CD4-positive, alpha-beta T cell treated with Interleukin-15 for 4 hours (primary cell): ENCODE results near the gene ZNF808.
A peak's percentile ranks its signal among the peaks of the same experiment; 100 is the strongest.
"Not testable (repeated sequence)": the region's sequence is repeated elsewhere in the genome, so short reads cannot be mapped to it uniquely, and the experiment has no call there.

Source experiments
- DNase-seq: peaks from one replicate; pipeline ENCODE4 v3.0.0-alpha.2; 2020; ENCODE audit warnings: low spot score

Gene ZNF808

DNA sequence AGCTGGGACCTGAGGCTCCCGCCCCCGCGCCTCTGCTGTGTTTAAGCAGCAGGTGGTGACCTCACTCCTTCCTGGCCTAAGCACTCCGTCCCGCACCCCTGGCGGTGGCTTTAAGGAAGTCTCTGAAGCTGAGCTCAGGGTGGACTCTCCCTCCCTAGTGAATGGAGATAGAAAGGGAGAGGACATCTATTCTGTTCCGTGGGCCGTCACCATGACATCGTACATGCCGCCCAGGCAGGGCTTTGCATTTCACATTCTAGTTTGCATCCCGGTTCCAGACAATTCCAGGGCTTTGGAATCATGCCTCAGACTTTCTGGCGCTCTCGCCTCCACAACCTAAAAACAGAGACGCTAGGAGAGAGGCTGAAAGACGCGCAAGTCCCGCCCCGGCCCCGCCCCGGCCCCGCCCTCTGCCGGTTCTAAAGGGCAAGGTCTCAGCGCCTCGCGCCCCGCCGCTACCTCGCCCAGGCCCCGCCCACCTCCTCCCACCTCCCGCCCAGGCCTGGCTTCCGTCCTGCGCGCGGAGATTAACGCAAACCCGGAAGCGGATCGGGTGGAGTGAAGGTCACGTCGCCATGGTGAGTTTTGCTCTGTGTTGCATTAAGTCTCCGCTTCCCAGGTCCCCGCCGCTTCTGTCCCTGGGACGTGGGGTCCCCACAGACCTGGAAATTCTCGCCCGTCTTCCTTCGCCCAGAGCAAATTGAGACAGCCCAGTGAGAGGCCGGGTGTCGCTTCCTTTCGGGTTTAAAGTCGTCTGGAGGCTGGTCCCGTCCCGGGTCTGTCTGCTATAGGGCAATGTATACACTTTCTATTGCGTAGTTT is at the start of gene ZNF808:
ZNF808 (plus strand) TSS at position 535 of the 822 bp plus-strand sequence. CDS start 15,617 bp downstream, outside the sequence.
- DNase-seq: peak; percentile 96

DNA sequence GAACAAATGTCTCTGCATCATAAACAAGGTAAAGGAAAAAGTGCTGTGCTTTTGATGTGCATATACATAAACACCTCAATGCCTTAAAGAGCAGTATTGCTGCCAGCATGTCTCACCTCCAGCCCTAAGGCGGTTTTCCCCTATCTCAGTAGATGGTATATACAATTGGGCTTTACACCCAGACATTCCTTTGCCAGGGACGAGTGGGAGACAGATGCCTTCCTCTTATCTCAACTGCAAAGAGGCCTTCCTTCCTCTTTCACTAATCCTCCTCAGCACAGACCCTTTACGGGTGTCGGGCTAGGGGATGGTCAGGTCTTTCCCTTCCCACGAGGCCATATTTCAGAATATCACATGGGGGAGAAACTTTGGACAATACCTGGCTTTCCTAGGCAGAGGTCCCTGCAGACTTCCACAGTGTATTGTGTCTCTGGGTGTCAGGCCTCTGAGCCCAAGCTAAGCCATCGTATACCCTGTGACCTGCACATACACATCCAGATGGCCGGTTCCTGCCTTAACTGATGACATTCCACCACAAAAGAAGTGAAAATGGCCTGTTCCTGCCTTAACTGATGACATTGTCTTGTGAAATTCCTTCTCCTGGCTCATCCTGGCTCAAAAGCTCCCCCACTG is 43.2 kb upstream of the ZNF808 start:
- not testable (repeated sequence) for DNase-seq

DNA sequence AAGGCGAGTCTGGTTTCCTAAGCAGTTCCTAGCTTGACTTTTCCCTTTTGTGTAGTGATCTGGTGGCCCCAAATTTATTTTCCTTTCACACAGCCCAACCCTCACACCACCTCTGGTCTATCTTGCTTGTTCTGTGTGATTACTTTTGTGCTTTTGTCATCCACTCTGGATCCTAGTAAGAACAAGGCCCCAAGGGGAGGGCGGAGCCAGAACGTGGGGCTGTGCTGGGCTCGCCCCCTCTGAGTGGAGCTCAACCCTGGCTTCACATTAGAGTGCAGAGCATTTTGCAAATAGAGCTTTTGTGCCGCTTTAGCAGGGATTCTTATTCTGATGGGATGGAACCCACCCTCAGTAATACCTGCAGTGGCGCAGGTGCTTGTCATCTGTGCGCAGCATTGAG is 42.4 kb upstream of the ZNF808 start:
- DNase-seq: not testable (repeated sequence)

DNA sequence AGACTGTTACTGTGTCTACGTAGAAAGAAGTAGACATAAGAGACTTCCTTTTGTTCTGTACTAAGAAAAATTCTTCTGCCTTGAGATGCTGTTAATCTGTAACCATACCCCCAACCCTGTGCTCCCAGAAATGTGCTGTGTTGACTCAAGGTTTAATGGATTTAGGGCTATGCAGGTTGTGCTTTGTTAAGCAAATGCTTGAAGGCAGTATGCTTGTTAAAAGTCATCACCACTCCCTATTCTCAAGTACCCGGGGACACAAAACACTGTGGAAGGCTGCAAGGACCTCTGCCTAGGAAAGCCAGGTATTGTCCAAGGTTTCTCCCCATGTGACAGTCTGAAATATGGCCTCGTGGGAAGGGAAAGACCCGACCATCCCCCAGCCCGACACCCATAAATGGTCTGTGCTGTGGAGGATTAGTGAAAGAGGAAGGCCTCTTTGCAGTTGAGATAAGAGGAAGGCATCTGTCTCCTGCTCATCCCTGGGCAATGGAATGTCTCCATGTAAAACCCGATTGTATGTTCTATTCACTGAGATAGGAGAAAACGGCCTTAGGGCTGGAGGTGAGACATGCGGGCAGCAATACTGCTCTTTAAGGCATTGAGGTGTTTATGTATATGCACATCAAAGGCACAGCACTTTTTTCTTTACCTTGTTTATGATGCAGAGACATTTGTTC is 41.8 kb upstream of the ZNF808 start:
- DNase-seq: not testable (repeated sequence)

DNA sequence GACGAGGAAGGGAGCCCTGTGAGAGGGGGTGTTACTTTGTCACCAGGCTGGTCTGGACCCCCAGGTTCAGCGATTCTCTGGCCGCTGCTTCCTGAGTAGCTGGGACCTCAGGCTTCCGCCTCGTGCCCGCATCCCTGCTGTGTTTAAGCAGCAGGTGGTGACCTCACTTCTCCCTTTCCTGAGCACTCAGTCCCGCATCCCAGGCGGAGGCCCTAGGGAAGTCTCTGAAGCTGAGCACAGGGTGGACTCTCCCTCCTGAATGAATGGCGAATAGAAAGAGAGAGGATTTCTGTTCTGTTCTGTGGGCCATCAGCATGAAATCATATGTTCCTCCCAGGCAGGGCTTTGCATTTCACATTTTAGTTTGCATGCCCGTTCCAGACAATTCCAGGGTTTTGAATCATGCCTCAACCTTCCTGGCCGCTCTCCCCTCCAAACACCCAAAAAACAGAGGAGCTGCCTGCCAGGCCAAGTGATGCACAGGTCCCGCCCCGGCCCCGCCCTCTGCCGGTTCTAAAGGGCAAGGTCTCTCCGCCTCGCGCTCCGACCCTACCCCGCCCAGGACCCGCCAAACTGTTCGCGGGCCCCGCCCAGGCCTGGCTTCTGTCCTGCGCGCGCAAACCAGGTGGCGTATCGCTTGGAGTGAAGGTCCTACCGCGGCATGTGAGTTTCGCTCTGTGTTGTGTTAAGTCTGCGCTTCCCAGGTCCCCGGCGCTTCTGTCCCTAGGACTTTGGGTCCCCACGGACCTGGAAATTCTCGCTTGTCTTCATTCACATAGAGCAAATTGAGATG is 35.1 kb upstream of the ZNF808 start:
- DNase-seq: no peak

DNA sequence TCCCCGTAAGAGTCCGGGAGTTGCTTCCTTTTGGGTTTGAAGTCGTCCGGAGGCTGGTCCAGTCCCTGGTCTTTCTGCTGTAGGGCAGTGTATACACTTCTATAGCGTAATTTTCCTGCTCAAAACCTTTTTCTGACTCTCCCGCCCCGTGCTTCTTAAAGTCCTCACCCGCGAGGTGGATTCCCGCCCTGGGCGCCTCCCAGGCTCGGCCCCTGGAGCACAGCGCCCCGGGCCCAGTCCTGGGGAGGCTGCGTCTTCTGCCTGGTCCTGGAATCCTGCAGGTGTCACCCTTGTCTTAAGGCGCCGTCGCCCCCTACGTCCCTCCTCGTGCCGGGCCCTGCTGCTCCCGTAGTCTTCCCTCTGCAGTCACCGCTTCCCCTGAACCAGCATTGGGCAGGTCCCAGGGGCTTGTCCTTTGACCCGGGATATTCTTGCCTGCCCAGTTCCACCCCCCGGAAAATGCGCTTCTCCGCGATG is 34.4 kb upstream of the ZNF808 start:
- no peak for DNase-seq

DNA sequence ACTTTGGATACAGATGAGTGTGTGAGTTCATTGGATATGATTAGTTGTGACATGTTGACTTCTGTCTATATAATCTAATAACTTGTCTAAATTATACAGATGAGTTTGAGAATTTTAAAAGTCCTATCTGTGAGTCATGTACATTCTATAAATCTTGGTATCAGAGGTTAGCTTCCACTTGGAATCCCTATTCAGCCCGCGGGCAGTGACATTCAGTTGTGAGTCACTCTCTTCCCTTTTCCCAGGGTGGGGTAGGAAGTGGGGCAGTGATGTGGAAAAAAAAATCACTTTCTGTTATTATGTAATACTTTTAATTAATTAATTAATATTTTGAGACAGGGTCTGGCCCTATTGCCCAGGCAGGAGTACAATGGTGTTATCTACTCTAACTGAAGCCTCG is 33.0 kb upstream of the ZNF808 start:
- no peak for DNase-seq

DNA sequence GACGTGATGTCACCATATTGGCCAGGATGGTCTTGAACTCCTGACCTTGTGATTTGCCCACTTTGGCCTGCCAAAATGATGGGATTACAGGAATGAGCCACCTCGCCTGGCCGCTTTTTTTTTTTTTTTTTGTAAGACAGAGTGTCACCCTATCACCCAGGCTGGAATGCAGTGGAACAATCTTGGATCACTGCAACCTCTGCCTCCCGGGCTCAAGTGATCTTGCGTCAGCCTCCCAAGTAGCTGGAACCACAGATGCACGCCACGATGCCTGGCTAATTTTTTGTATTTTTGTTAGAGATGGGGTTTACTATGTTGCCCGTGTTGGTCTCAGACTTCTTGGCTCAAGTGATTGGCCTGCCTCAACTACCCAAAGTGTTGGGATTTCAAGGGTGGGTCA is 28.9 kb upstream of the ZNF808 start:
- no peak for DNase-seq

DNA sequence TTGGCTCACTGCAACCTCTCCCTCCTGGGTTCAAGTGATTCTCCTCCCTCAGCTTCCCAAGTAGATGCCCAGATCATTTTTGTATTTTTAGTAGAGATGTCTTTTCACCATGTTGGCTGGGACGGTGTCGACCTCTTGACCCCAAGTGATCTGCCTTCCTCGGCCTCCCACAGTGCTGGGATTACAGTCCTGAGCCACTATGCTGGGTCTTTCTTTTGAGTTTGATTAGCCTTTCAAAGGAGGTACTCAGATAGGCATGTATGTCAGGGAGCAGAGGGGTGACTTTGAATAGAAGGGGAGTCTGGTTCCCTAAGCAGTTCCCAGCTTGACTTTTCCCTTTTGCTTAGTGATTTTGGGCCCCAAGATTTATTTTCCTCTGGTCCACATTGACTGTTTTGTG is 27.0 kb upstream of the ZNF808 start:
- DNase-seq: not testable (repeated sequence)

DNA sequence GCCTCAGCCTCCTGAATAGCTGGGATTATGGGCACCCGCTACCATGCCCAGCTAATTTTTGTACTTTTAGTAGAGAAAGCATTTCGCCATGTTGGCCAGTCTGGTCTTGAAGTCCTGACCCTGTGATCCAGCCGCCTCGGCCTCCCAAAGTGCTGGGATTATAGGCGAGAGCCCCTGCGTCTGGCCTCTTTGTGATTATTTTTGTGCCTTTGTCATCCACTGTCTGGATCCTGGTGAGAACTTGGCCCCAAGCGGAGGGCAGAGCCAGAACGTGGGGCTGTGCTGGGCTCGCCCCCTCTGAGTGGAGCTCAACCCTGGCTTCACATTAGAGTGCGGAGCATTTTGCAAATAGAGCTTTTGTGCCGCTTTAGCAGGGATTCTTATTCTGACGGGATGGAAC is 26.5 kb upstream of the ZNF808 start:
- DNase-seq: not testable (repeated sequence)

DNA sequence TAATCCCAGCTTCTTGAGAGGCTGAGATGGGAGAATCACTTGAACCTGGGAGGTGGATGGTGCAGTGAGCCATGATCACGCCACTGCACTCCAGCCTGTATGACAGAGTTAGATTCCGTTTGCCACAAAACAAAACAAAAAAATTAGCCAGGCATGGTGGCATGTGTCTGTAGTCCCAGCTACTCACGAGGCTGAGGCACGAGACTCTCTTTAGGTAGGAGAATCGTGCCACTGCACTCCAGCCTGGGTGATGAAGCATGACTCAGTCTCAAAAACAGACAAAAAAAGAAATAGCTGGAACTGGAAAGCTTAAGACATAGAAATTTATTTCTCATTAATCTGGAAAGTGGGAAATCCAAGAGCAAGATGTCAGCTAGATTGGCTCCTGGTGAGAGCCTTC is 20.2 kb upstream of the ZNF808 start:
- no peak for DNase-seq

DNA sequence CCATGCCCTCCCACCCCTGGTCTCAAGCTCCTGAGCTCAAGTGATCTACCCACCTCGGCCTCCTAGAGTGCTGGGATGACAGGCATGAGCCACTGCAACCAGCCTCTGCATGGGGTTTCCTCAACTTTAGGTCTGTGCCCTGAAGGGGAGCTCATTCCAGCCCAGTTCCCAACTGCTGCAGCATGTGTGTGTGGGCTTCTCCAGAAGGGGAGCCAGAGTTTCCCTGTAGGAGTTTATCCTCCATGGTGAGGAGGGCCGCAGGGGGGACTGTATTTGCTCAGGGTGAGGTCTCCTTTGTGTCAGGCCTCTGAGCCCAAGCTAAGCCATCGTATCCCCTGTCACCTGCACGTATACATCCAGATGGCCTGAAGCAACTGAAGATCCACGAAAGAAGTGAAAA is 11.3 kb upstream of the ZNF808 start:
- DNase-seq: no peak

DNA sequence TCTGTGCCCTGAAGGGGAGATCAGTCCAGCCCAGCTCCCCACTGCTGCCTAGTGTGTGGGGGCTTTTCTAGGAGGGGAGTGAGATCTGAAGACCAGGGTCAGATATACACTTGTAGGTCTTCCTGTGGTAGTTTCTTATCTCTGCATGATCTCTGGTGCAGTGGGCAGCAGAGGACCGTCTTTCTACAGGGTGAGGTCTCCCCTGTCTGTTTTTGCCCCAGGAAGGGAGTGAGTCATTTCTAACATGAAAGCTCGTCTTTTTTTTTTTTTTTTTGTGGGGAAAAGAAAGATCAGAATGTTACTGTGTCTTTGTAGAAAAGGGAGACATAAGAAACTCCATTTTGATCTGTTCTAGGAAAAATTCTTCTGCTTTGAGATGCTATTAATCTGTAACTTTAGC is 8.8 kb upstream of the ZNF808 start:
- DNase-seq: no peak

DNA sequence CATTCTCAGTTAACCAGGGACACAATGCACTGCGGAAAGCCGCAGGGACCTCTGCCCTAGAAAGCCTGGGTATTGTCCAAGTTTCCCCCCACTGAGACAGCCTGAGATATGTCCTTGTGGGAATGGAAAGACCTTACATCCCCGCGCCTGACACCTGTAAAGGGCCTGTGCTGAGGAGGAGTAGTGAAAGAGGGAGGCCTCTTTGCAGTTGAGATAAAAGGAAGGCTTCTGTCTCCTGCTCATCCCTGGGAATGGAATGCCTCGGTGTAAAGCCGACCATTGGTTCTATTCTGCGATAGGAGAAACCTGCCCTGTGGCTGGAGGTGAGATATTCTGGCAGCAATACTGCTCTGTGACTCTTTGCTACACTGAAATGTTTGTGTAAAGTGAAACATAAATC is 8.3 kb upstream of the ZNF808 start:
- DNase-seq: not testable (repeated sequence)

DNA sequence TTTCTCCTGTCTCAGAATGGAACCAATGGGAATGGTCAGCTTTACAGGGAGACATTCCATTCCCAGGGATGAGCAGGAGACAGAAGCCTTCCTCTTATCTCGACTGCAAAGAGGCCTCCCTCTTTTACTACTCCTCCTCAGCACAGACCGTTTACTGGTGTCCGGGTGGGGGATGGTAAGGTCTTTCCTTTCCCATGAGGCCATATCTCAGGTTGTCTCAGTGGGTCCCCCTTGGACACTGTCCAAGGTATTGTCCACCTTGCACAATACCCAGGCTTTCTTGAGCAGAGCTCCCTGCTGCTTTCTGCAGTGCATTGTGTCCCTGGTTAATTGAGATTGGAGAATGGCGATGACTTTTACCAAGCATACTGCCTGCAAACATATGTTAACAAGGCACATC is 7.5 kb upstream of the ZNF808 start:
- DNase-seq: no peak

DNA sequence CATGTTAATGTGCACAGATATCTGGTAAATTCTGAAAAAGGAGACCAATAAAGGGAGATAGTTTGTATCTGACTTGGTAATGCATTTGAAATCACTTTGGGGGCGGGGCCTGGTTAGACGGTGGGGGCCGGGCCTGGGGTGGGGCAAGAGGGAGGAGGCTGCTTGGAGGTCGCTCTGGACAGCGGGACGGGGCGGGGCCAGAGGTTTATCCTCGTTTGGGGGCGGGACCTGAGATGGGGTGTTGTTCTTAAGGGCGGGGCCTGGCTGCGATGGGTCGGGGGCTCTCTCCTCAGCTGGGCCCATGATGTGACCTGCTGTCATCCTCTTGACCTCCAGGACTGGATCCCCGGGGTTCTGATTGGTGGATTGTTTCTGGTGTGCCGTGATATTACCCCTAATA is 4.9 kb upstream of the ZNF808 start:
- no peak for DNase-seq

DNA sequence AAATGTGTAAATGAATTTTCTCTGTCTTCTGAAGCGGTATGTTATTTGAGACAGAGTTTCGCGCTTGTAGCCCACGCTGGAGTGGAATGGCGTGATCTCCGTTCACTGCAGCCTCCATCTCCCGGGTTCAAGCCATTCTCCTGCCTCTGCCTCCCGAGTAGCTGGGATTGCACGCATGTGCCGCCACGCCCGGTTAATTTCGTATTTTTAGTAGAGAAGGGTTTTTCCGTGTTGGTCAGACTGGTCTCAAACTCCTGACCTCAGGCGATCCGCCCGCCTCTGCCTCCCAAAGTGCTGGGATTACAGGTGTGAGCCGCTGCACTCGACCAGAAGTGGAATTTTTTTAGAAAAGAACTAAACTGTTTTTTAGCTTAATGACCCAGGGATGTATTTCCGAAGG is 3.4 kb upstream of the ZNF808 start:
- no peak for DNase-seq

DNA sequence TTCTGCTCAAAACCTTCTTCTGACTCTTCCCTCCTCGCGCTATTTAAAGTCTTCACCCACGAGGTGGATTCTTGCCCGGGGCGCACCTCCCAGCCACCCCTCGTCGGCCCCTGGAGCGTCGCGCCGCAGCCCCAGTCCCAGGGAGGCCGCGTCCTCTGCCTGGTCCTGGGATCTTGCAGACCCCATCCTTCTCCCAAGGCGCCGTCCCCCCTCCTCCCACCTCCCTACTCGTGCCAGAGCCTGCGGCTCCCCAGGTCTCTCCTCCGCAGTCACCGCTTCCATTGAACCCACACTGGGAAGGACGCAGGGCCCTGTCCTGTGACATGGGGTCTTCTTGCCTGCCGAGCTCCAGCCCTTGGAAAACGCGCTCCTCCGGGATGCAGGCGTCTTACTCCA is 486 bp downstream of the ZNF808 start:
- DNase-seq: no peak

DNA sequence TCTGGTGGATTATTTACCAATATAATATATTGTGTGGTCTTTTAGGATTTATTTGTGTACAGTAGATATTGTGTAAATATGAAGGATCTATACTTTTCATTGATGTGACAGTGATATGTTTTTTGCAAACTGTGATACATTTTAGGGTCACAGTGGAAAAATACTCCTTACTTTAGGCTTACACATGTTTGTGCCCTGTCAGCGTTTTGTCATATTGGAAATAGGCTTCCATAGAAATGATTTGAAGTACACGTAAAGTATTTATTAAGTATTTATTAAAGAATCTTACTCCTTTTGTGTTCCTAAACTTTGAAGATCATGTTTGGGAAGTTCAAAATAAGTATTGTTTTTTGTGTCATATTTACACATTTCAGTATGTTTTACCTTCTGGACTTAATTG is 5.0 kb downstream of the ZNF808 start:
- DNase-seq: no peak

DNA sequence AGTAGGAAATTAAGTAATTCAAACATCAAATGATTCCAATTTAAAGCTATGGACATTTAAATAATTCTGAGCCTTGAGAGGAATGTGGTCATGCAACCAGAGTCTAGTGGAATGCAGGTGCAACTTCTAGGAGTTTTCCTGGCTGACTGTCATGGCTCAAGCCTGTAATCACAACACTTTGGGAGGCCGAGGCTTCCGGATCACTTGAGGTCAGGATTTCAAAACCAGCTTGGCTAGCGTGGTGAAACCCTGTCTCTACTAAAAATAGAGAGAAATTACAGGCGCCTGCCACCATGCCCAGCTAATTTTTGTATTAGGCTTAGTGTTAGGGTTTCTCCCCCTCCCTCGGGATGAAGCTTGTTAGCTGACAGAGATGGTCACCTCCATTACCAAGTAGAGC is 6.4 kb downstream of the ZNF808 start:
- DNase-seq: no peak

DNA sequence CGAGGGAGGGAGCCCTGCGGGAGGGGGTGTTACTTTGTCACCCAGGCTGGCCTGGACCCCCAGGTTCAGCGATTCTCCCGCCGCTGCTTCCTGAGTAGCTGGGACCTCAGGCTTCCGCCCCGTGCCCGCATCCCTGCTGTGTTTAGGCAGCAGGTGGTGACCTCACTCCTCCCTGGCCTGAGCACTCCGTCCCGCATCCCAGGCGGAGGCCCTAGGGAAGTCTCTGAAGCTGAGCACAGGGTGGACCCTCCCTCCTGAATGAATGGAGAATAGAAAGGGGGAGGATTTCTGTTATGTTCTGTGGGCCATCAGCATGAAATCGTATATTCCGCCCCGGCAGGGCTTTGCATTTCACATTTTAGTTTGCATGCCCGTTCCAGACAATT is 7.9 kb downstream of the ZNF808 start:
- not testable (repeated sequence) for DNase-seq

DNA sequence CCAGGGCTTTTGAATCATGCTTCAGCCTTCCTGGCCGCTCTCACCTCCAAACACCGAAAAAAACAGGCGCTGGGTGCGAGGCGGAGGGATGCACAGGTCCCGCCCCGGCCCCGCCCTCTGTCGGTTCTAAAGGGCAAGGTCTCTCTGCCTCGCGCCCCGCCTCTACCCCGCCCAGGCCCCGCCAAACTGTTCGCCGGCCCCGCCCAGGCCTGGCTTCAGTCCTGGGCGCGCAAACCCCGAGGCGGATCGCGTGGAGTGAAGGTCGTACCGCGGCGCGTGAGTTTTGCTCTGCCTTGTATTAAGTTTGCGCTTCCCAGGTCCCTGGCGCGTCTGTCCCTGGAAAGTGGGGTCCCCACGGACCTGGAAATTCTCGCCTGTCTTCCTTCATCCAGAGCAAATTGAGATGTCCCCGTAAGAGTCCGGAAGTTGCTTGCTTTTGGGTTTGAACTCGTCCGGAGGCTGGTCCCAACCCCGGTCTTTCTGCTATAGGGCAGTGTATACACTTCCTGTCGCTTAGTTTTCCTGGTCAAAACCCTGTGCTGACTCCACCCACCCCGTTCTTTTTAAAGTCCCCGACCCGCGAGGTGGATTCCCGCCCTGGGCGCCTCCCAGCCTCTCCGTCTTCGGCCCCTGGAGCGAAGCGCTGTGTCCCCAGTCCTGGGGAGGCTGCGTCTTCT is 8.4 kb downstream of the ZNF808 start:
- peak; percentile 87 for DNase-seq
